GM12801 (cell line): ENCODE measurements around the gene TMC1.

Experiments
- TF ChIP-seq, protein P1 (sequence below): IDR thresholded peaks from one replicate; pipeline ENCODE4 v1.5.1; 2011; ENCODE audit warnings: control low read depth; ENCODE audit not compliant: insufficient read length; ENCODE audit errors: extremely low read depth

TMC1 gene

DNA sequence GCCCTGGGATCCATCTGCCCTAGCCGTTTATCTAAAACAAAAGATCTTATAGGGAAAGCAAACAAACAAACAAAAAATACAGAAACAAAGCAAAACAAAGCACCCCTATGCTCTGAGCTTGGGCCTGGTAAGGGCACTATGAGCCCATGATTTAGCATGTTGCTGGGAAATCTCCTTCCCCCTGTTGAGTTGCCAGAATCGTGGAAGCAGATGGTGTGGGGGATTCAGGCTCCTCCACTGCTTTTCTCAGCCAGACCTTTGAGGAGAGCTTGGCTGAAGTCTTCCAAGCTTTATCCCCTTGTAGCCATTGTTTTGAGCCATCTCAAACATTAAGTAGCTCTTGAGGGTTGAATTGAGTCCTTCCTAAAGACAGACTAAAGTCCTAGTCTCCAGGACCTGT lies 29.9 kb downstream of the TMC1 start:
- TF ChIP-seq, protein P1, sequence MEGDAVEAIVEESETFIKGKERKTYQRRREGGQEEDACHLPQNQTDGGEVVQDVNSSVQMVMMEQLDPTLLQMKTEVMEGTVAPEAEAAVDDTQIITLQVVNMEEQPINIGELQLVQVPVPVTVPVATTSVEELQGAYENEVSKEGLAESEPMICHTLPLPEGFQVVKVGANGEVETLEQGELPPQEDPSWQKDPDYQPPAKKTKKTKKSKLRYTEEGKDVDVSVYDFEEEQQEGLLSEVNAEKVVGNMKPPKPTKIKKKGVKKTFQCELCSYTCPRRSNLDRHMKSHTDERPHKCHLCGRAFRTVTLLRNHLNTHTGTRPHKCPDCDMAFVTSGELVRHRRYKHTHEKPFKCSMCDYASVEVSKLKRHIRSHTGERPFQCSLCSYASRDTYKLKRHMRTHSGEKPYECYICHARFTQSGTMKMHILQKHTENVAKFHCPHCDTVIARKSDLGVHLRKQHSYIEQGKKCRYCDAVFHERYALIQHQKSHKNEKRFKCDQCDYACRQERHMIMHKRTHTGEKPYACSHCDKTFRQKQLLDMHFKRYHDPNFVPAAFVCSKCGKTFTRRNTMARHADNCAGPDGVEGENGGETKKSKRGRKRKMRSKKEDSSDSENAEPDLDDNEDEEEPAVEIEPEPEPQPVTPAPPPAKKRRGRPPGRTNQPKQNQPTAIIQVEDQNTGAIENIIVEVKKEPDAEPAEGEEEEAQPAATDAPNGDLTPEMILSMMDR: no peak

- TF ChIP-seq, protein P1: no peak
These were observed 30.9 kb downstream of the TMC1 start for GRCh38 chr9:72552356-72552755.

GRCh38 chr9:72554221-72554641 lies 32.8 kb downstream of the TMC1 start:
- TF ChIP-seq, protein P1: no peak

- TF ChIP-seq, protein P1: no peak
These were observed 36.1 kb downstream of the TMC1 start for GRCh38 chr9:72557549-72557948.

GRCh38 chr9:72560086-72560485 lies 38.7 kb downstream of the TMC1 start:
- TF ChIP-seq, protein P1: no peak

- TF ChIP-seq, protein P1: no peak
These were observed 42.4 kb downstream of the TMC1 start for GRCh38 chr9:72563806-72564205.

DNA sequence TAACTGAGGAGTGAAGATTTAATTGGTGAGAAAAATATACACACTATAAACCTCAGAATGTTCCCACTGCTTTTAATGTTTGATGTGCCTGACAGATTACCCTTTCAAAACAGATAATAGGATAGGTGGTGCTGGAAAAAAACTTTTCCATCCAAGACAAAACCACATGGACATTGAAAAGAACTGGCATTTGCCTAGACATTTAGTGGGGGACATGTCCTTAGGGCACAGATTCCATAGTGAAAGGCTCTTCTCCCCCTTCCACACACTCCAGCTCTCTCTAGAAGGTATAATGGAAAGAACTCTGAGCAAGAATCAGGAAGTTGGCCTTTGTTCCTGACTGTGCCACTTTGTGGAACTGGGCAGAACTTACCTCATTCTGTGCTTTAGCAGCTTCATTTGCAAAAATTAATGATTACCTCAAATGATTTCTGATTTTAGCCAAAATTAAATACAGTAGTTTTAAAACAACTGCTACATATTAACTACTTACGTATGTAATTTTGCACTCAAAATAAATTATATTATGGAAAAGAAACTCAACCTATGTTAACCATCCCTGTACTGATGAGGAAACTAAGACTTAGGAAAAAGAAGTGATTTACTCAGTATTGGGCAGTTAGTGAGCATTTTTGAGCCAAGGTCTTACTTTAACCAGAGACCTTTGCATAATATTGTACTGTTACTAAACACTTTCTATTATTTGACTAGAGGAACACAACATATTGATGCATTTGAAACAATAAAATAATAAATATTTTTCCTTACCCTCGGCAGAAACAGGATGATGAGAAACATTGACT lies 43.3 kb downstream of the TMC1 start:
- TF ChIP-seq, protein P1: no peak
